NOMO-1 treated with dmso at 0.1 percent for 144 hours (cell line): ENCODE measurements around the gene HNF1A.
A peak's percentile ranks its signal among the peaks of the same experiment; 100 is the strongest.

Experiments
- DNase-seq: peaks from one replicate; lab custom pipeline; 2025; ENCODE audit not compliant: unreplicated experiment; lab: John Stamatoyannopoulos, UW

The HNF1A gene

DNA sequence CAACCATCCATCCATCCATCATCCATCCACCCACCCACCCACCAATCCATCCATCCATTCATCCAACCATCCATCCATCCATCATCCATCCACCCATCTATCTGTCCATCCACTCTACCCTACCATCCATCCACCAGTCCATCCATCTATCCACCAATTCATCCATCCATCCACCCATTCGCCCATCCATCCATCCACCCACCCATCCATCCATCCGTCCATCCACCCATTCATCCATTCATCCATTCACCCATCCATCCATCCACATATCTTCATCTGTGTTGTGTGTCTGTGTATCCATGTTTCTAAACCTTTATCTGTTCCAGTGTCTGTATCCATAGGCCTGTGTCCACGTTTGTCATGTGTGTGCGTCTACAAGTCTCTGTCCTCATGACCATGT lies 9.9 kb downstream of the HNF1A start:
- no peak for DNase-seq

DNA sequence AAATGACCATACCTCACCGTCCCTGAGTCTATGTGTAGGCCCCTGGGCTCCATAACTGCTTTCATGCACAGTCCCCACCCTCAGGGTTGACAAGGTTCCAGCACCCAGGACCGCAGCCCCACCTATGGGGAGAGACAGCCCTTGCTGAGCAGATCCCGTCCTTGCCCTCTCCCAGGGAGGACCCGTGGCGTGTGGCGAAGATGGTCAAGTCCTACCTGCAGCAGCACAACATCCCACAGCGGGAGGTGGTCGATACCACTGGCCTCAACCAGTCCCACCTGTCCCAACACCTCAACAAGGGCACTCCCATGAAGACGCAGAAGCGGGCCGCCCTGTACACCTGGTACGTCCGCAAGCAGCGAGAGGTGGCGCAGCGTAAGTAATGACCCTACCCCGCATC lies 10.3 kb downstream of the HNF1A start:
- DNase-seq: no peak

GRCh38 chr12:120989687-120990086 lies 11.3 kb downstream of the HNF1A start:
- DNase-seq: no peak

DNA sequence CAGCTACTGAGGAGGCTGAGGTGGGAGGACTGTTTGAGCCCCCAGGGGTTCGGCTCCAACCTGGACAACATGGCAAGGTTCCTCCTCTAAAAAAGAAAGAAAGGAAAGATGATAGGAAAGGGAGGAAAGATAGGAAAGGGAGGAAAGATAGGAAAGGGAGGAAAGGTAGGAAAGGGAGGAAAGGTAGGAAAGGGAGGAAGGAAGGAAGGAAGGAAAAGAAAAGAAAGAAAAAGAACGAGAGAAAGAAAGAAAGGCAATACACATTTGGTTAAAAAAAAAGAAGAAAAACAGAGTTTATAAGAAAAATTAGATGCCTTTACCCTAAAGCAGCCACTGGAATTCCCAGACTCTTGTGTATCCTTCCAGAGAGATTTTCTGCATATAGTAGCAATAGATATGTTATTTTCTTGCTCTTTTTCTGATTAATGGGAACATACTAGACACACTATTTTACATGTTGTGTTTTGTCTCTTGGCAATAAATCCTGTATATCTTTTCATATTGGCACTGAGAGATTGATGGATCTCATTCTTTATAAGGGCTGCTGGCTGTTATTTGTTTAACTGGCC lies 12.2 kb downstream of the HNF1A start:
- DNase-seq: no peak

GRCh38 chr12:120991965-120992364 lies 13.6 kb downstream of the HNF1A start:
- DNase-seq: no peak

DNA sequence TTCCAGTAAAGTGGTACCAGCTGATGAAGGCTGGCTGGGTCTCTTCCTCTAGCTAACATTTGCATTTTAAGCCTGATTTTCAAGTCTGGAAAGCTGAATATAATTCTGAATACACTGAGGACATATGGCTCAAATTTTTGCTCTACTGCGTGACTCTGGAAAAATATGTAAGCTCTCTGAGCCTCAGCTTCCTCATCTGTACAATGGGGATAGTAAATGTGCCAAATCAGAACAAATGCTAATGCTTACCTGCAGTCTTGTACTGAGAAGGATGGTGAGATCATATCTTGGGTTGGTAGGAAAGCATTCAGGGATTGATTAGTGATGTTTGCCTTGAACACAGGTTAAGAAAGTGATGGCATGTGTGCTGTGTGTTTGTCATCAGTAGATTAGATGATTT lies 14.6 kb downstream of the HNF1A start:
- no peak for DNase-seq

DNA sequence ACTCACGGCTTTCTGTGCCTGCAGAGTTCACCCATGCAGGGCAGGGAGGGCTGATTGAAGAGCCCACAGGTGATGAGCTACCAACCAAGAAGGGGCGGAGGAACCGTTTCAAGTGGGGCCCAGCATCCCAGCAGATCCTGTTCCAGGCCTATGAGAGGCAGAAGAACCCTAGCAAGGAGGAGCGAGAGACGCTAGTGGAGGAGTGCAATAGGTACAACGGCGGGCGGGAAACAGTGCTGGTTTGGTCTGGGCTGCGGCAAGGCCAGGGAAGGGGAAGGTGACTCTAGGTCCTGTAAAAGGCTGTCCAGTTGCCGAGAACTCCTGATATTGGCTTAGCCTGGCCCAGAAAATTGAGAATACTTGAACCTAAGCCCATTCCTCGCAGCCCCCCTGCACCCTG lies 15.2 kb downstream of the HNF1A start:
- no peak for DNase-seq

DNA sequence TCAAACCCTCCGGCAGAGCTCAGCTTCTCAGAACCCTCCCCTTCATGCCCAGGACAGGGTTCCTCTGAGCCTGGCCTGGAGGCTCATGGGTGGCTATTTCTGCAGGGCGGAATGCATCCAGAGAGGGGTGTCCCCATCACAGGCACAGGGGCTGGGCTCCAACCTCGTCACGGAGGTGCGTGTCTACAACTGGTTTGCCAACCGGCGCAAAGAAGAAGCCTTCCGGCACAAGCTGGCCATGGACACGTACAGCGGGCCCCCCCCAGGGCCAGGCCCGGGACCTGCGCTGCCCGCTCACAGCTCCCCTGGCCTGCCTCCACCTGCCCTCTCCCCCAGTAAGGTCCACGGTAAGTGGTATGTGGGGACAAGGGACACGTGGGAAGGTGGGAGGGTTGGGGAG lies 15.7 kb downstream of the HNF1A start:
- no peak for DNase-seq

DNA sequence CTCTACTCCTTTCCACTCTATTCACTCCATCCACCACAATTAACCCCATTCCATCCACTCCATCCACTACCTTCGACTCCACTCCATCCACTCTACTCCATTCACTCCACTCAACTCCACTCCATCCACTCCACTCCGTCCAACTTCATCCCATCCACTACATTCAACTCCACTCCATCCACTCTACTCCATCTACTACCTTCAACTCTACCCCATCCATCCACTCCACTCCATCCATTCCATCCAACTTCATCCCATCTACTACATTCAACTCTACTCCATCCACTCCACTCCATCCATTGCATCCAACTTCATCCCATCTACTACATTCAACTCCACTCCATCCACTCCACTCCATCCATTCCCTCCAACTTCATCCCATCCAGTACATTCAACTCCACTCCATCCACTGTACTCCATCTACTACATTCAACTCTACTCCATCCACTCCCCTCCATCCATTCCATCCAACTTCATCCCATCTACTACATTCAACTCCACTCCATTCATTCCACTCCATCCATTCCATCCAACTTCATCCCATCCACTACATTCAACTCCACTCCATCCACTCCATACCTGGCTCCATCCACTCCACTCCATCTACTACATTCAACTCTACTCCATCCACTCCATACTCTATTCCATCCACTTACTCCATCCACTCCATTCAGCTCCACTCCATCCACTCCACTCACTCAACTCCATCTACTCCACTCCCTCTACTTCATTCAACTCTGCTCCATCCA lies 16.4 kb downstream of the HNF1A start:
- DNase-seq: no peak

DNA sequence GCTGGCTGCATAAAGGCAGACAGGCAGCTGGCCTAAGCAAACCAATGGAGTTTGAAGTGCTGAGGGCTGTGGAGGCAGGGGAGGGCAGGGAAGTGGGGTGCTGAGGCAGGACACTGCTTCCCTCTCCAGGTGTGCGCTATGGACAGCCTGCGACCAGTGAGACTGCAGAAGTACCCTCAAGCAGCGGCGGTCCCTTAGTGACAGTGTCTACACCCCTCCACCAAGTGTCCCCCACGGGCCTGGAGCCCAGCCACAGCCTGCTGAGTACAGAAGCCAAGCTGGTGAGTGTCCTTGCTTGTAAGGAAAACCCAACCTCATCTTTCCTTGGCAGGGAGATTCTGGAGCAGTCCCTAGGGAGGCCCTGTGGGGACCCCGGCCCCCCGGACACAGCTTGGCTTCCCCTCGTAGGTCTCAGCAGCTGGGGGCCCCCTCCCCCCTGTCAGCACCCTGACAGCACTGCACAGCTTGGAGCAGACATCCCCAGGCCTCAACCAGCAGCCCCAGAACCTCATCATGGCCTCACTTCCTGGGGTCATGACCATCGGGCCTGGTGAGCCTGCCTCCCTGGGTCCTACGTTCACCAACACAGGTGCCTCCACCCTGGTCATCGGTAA lies 17.9 kb downstream of the HNF1A start:
- no peak for DNase-seq

GRCh38 chr12:120997448-120997847 lies 19.1 kb downstream of the HNF1A start:
- no peak for DNase-seq

- no peak for DNase-seq
Observed at GRCh38 chr12:120998435-120998834, 20.1 kb downstream of the HNF1A start.

DNA sequence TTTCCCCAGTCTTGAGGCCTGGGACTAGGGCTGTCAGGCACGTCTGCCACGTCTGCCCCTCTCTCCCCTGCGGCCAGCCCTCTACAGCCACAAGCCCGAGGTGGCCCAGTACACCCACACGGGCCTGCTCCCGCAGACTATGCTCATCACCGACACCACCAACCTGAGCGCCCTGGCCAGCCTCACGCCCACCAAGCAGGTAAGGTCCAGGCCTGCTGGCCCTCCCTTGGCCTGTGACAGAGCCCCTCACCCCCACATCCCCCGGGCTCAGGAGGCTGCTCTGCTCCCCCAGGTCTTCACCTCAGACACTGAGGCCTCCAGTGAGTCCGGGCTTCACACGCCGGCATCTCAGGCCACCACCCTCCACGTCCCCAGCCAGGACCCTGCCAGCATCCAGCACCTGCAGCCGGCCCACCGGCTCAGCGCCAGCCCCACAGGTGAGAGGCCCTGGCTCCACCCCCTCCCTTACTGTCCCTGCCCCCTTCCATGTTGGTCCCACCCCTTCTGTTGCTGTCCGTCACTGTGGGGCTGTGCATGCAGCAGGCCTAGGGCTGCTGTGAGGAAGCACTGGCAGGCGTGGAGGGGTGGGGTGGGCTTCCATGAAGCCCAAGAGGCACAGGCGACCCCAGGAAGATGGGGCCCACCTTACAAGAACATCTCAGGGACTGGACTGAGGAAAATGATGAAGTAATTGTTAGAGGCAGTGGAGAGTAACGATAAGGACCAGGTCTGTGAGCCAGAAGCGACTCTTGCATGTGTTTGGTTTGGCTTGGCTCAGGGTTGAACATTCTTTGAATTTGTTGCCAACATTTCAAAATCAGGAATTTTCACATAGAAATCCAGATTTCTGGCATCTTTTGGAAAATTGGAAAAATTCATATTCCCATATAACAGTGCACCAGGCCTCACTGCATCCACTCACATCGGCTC lies 21.1 kb downstream of the HNF1A start:
- no peak for DNase-seq

DNA sequence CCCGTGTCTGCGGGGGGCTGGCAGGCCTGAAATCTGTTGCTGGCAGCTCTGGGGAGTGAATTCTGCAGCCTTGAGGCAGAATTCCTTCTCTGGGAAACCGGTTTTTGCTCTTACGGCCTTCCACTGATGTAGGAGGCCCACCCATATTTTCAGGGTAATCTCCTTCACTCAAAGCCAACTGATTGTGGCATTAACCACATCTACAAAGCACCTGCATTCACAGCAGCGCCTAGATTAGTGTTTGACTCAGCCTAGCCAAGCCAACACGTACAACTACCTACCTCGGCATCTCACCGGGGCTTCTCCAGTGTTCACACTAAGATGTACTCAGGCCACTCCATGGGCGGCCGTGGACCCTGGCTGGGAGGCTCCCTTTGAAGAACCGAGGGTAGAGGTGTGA lies 22.2 kb downstream of the HNF1A start:
- DNase-seq: no peak

DNA sequence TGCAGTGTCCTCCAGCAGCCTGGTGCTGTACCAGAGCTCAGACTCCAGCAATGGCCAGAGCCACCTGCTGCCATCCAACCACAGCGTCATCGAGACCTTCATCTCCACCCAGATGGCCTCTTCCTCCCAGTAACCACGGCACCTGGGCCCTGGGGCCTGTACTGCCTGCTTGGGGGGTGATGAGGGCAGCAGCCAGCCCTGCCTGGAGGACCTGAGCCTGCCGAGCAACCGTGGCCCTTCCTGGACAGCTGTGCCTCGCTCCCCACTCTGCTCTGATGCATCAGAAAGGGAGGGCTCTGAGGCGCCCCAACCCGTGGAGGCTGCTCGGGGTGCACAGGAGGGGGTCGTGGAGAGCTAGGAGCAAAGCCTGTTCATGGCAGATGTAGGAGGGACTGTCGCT lies 22.7 kb downstream of the HNF1A start:
- no peak for DNase-seq

DNA sequence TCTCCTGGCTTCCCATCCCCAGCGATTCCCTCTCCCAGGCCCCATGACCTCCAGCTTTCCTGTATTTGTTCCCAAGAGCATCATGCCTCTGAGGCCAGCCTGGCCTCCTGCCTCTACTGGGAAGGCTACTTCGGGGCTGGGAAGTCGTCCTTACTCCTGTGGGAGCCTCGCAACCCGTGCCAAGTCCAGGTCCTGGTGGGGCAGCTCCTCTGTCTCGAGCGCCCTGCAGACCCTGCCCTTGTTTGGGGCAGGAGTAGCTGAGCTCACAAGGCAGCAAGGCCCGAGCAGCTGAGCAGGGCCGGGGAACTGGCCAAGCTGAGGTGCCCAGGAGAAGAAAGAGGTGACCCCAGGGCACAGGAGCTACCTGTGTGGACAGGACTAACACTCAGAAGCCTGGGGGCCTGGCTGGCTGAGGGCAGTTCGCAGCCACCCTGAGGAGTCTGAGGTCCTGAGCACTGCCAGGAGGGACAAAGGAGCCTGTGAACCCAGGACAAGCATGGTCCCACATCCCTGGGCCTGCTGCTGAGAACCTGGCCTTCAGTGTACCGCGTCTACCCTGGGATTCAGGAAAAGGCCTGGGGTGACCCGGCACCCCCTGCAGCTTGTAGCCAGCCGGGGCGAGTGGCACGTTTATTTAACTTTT lies 23.6 kb downstream of the HNF1A start:
- DNase-seq: no peak

DNA sequence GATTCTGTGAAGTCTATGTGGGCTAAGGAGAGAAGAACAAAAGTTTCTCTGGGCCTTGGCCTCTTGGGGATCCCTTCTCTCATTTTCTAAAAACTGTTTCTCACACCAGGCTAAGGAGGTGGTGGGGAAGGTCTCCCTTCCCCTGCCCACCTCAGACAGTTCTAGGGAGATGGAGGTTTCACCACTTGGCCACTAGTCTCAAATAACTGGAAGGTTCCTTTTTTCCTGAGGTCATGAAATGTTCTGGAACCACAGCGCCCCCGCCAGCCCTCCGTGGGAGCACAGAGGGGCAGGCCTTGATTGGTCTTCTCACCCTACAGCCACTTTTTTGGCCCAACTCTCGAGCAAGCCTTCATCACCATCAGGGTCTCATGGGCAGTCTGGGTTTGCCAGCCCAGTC lies 25.3 kb downstream of the HNF1A start:
- DNase-seq: peak; percentile 14

DNA sequence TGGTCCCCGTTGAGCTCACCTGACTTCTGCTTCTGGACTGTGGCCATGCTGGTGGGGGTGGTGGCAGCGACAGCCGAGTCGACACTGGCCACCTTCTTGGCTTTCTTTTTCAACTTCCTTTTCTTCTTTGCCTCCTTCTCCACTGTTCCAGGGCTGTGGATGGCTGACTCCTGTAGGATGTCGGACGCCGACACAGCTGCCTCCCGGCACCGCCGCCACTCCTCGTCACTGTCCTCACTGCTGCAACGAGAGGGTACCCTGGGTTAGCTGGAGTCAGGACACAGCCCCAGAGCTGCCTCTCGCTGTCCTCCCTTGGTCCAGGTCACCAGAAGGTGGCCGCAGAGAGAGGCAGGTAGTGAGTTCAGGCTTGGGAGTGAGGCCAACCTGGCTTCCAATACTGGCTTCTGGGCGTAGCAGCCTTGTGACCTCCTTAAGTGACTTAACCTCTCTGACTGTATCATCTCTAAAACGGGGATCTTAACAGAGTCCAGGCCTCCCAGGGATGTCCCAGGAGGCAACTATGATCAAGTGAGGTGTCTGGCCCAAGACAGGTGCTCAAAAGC lies 26.0 kb downstream of the HNF1A start:
- DNase-seq: no peak

DNA sequence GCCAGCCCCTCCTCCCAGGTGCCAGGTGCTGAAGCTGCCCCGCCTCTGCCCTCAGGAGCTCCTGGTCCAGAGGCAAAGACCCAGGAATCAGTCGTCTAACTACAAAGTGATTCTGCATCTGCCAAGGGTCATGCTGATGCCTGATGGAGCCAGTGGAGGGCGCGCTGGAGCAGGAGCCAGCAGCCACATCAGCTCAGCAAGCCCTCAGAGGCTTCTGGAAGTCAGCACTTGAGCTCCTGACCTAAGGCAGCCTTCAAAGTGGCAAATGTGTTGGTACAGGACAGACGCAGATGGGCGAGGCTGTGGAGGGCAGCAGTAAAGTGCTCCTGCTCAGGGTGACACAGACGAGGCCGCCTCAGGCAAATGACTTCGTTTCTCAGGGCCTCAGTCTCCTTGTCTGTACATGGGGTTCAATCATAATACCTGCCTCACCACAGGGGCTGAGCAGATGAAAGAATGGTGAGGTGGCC lies 27.0 kb downstream of the HNF1A start:
- peak; percentile 9 for DNase-seq

DNA sequence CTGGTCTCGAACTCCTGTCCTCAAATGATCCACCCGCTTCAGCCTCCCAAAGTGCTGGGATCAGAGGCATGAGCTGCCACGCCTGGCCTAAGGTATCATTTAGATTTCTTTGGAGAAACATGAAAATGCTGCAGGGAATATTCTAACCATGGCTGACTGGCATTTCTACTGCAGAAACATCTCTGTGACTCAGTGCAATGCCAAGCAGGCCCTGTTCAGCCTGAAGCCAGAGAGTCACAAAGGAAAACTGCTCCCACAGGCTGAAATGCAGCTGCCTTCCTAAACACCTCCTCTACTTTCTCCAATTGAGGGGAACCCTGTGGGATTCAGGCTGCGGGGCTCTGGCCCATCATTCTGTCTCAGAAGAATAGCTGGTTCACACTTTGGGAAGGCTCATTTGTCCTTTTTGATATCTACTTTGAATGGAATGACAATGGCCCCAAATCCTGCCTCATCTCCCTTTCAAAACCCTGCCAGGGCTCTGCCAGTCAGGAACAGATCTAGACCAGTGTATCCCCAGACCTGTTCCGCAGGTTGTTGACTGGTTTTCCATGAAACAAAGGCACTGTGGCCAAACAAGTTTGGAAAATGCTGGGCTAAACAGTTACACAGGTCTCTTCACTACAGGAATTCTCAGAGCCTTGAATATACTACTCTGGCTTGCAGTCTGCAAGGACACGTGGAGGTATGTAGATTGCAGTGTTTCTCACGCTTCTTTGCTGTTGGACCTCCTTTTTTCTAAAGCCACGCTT lies 30.2 kb downstream of the HNF1A start:
- no peak for DNase-seq
